HepG2 (cell line): ENCODE measurements around the gene SLX4. TPM values are rescaled to one million over a fixed set of nuclear protein-coding genes. Genes with fewer than 3 reads are reported as not detected.

ENCODE experiments used
- BRCA1 ChIP-seq: sonication (generic); formaldehyde crosslinking; IDR thresholded peaks from 2 replicates; pipeline ENCODE4 v1.4.0; 2020; ENCODE audit warnings: missing genetic modification reagents
- HOXD1 ChIP-seq: sonication (generic); formaldehyde crosslinking; IDR thresholded peaks from 2 replicates; pipeline ENCODE4 v1.5.0; 2020; ENCODE audit warnings: missing genetic modification reagents
- KLF6 ChIP-seq: IDR thresholded peaks from 2 replicates; pipeline ENCODE4 v1.8.0; 2016; ENCODE audit warnings: missing biosample characterization, missing genetic modification reagents
- KMT2B ChIP-seq: IDR thresholded peaks from 2 replicates; pipeline ENCODE4 v1.6.1; 2016; ENCODE audit warnings: missing genetic modification reagents, missing compliant biosample characterization
- MTA1 ChIP-seq: sonication (generic); formaldehyde crosslinking; IDR thresholded peaks from 2 replicates; pipeline ENCODE4 v1.4.0; 2020; ENCODE audit warnings: missing genetic modification reagents, mild to moderate bottlenecking, borderline replicate concordance
- NONO ChIP-seq, 2 experiments: fragments of 450-650 bp in 1 of 2; sonication (generic) in 1 of 2; formaldehyde crosslinking in 1 of 2; IDR thresholded peaks in 1 of 2; conservative IDR thresholded peaks in 1 of 2; 2 replicates each; pipeline versions ENCODE4 v1.6.1 to v1.8.0; 2017 to 2022; ENCODE audit warnings: mild to moderate bottlenecking in 1 of 2, missing genetic modification reagents in 1 of 2, moderate library complexity in 1 of 2
- PHB2 ChIP-seq: fragments of 450-650 bp; IDR thresholded peaks from 2 replicates; pipeline ENCODE4 v1.6.1; 2018; ENCODE audit not compliant: partially characterized antibody
- RBM22 ChIP-seq: fragments of 200-400 bp; formaldehyde crosslinking; optimal IDR thresholded peaks from 2 replicates; pipeline ENCODE3; 2017; ENCODE audit warnings: mild to moderate bottlenecking, low read length, moderate library complexity
- REL ChIP-seq: sonication (generic); formaldehyde crosslinking; conservative IDR thresholded peaks from 2 replicates; pipeline ENCODE4 v1.8.0; 2022; ENCODE audit warnings: mild to moderate bottlenecking, missing genetic modification reagents, moderate library complexity
- SALL1 ChIP-seq: sonication (generic); formaldehyde crosslinking; IDR thresholded peaks from 2 replicates; pipeline ENCODE4 v1.8.0; 2022; ENCODE audit warnings: mild to moderate bottlenecking, missing genetic modification reagents
- TP53 ChIP-seq: sonication (generic); formaldehyde crosslinking; conservative IDR thresholded peaks from 2 replicates; pipeline ENCODE4 v1.4.0; 2020; ENCODE audit warnings: missing genetic modification reagents
- ZFY ChIP-seq: sonication (generic); formaldehyde crosslinking; IDR thresholded peaks from 2 replicates; pipeline ENCODE4 v1.4.0; 2020; ENCODE audit warnings: missing genetic modification reagents
- ZNF124 ChIP-seq: sonication (generic); formaldehyde crosslinking; IDR thresholded peaks from 2 replicates; pipeline ENCODE4 v1.4.0; 2020; ENCODE audit warnings: missing genetic modification reagents
- ZNF224 ChIP-seq: sonication (generic); formaldehyde crosslinking; IDR thresholded peaks from 2 replicates; pipeline ENCODE4 v1.5.0; 2020; ENCODE audit warnings: mild to moderate bottlenecking, missing genetic modification reagents
- ZNF230 ChIP-seq: sonication (generic); formaldehyde crosslinking; IDR thresholded peaks from 2 replicates; pipeline ENCODE4 v1.4.0; 2020; ENCODE audit warnings: mild to moderate bottlenecking, missing genetic modification reagents
- ZNF530 ChIP-seq: sonication (generic); formaldehyde crosslinking; IDR thresholded peaks from 2 replicates; pipeline ENCODE4 v1.5.0; 2020; ENCODE audit warnings: low read depth, mild to moderate bottlenecking, missing genetic modification reagents
- ZNF777 ChIP-seq: sonication (generic); formaldehyde crosslinking; IDR thresholded peaks from 2 replicates; pipeline ENCODE4 v1.4.0; 2020; ENCODE audit warnings: missing genetic modification reagents
- polyA plus RNA-seq, 8 experiments: library from polyadenylated mRNA; depleted of rRNA in 3 of 8; stranded (reverse) in 7 of 8; unstranded in 1 of 8; fragments of >200 nt; fragmentation: Illumina TruSeq in 4 of 8; extraction: Trizol in 4 of 8; gene quantifications; 2 replicates each; pipeline versions ENCODE4 v1.2.1 to v1.2.3, GENCODE V29; 2011 to 2016; ENCODE audit warnings: low read depth in 4 of 8, missing spikeins in 1 of 8, mixed read lengths in 1 of 8; ENCODE audit not compliant: insufficient read depth in 1 of 8
- total RNA-seq, 5 experiments: library from RNA; depleted of rRNA; stranded (reverse); fragments of >200 nt; fragmentation: Illumina TruSeq; extraction: Trizol; gene quantifications; 2 replicates each; pipeline ENCODE4 v1.2.3, GENCODE V29; 2016; ENCODE audit warnings: low read depth in 1 of 5
- TF ChIP-seq, protein P1 (sequence below): sonication (generic); formaldehyde crosslinking; IDR thresholded peaks from 2 replicates; pipeline ENCODE4 v1.8.1; 2023; ENCODE audit warnings: mild to moderate bottlenecking, missing genetic modification reagents
- TF ChIP-seq, protein P2 (sequence below): sonication (generic); formaldehyde crosslinking; IDR thresholded peaks from 2 replicates; pipeline ENCODE4 v1.4.0; 2020; ENCODE audit warnings: mild to moderate bottlenecking, low read depth, missing genetic modification reagents
- TF ChIP-seq, protein P3 (sequence below): sonication (generic); formaldehyde crosslinking; IDR thresholded peaks from 2 replicates; pipeline ENCODE4 v1.4.0; 2020; ENCODE audit warnings: missing genetic modification reagents
- TF ChIP-seq, protein P4 (sequence below): IDR thresholded peaks from 2 replicates; pipeline ENCODE4 v1.6.1; 2016; ENCODE audit warnings: low read depth, control low read depth

Gene SLX4
- total and polyA plus RNA-seq, 2 of the 13 experiments (the other 11 are each of a cell fraction or from before 2014, with no cell fraction given), result 1.1 to 3.6 TPM

DNA sequence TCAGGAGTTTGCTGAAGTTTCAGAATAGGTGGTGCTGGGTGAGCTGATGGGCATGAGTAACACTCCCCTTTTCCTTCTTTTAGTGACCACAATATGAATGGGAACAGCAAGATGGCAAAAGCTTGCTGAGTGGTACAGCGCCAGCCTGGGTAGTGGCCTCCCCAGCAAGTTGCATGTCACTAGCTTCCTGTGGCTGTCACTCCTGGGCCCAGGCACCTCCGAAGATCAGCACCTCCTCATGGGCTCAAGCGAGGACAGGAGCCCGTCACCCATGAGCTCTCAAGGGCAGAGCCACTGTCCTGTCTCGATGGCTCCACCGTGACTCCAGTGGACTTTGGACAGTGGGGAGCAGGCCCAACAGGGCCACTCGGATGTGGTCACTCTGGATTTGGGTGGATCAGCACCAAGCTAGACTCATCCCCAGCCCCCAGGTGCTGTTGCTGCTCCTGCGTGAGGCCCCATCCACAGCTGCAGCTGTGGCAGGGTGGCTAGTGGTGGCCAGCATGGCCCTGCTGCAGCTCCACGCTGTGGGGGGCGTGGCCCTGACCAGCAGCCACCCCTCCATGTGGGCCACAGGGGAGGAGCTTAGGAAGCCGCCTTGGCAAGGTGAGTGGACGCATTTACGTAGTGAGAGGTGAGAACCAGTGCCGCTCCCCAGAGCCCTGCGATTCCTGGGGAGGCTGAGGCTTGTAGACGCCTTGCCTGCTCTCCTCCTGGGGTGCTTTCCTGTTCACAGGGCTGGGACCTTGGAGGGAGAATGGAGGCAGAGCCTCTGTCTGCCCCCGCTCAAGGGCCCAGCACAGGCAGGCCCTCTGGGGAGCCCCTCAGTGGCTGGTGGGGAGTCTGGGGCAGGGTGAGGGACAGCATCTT is 29.5 kb upstream of the SLX4 start (continued):
- TF ChIP-seq, protein P1, sequence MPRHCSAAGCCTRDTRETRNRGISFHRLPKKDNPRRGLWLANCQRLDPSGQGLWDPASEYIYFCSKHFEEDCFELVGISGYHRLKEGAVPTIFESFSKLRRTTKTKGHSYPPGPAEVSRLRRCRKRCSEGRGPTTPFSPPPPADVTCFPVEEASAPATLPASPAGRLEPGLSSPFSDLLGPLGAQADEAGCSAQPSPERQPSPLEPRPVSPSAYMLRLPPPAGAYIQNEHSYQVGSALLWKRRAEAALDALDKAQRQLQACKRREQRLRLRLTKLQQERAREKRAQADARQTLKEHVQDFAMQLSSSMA (CRISPR knock-in tag), result no peak
- no peak for TF ChIP-seq ZNF530 (CRISPR knock-in tag)
- TF ChIP-seq HOXD1 (CRISPR knock-in tag), result no peak
- TF ChIP-seq NONO (IDR thresholded peaks at IDR 0.05), result no peak
- TF ChIP-seq NONO (CRISPR knock-in tag; conservative IDR thresholded peaks at IDR 0.05), result no peak
- no peak for TF ChIP-seq BRCA1 (CRISPR knock-in tag)
- no peak for TF ChIP-seq KLF6
- TF ChIP-seq ZNF124 (CRISPR knock-in tag), result no peak
- TF ChIP-seq, protein P2, sequence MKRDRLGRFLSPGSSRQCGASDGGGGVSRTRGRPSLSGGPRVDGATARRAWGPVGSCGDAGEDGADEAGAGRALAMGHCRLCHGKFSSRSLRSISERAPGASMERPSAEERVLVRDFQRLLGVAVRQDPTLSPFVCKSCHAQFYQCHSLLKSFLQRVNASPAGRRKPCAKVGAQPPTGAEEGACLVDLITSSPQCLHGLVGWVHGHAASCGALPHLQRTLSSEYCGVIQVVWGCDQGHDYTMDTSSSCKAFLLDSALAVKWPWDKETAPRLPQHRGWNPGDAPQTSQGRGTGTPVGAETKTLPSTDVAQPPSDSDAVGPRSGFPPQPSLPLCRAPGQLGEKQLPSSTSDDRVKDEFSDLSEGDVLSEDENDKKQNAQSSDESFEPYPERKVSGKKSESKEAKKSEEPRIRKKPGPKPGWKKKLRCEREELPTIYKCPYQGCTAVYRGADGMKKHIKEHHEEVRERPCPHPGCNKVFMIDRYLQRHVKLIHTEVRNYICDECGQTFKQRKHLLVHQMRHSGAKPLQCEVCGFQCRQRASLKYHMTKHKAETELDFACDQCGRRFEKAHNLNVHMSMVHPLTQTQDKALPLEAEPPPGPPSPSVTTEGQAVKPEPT, result no peak
- TF ChIP-seq MTA1, result 0 out of 2 replicates have a peak, but pooled peaks have one; percentile 12
- TF ChIP-seq RBM22, result no peak
- no peak for TF ChIP-seq SALL1 (CRISPR knock-in tag)
- TF ChIP-seq PHB2, result no peak
- TF ChIP-seq ZFY (CRISPR knock-in tag), result no peak
- TF ChIP-seq TP53 (CRISPR knock-in tag), result no peak
- TF ChIP-seq ZNF224 (CRISPR knock-in tag), result no peak
- no peak for TF ChIP-seq KMT2B (CRISPR knock-in tag)
- no peak for TF ChIP-seq REL
- TF ChIP-seq ZNF777 (CRISPR knock-in tag), result no peak
- TF ChIP-seq, protein P3, sequence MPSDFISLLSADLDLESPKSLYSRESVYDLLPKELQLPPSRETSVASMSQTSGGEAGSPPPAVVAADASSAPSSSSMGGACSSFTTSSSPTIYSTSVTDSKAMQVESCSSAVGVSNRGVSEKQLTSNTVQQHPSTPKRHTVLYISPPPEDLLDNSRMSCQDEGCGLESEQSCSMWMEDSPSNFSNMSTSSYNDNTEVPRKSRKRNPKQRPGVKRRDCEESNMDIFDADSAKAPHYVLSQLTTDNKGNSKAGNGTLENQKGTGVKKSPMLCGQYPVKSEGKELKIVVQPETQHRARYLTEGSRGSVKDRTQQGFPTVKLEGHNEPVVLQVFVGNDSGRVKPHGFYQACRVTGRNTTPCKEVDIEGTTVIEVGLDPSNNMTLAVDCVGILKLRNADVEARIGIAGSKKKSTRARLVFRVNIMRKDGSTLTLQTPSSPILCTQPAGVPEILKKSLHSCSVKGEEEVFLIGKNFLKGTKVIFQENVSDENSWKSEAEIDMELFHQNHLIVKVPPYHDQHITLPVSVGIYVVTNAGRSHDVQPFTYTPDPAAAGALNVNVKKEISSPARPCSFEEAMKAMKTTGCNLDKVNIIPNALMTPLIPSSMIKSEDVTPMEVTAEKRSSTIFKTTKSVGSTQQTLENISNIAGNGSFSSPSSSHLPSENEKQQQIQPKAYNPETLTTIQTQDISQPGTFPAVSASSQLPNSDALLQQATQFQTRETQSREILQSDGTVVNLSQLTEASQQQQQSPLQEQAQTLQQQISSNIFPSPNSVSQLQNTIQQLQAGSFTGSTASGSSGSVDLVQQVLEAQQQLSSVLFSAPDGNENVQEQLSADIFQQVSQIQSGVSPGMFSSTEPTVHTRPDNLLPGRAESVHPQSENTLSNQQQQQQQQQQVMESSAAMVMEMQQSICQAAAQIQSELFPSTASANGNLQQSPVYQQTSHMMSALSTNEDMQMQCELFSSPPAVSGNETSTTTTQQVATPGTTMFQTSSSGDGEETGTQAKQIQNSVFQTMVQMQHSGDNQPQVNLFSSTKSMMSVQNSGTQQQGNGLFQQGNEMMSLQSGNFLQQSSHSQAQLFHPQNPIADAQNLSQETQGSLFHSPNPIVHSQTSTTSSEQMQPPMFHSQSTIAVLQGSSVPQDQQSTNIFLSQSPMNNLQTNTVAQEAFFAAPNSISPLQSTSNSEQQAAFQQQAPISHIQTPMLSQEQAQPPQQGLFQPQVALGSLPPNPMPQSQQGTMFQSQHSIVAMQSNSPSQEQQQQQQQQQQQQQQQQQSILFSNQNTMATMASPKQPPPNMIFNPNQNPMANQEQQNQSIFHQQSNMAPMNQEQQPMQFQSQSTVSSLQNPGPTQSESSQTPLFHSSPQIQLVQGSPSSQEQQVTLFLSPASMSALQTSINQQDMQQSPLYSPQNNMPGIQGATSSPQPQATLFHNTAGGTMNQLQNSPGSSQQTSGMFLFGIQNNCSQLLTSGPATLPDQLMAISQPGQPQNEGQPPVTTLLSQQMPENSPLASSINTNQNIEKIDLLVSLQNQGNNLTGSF, result no peak
- no peak for TF ChIP-seq ZNF230 (CRISPR knock-in tag)
- TF ChIP-seq, protein P4, sequence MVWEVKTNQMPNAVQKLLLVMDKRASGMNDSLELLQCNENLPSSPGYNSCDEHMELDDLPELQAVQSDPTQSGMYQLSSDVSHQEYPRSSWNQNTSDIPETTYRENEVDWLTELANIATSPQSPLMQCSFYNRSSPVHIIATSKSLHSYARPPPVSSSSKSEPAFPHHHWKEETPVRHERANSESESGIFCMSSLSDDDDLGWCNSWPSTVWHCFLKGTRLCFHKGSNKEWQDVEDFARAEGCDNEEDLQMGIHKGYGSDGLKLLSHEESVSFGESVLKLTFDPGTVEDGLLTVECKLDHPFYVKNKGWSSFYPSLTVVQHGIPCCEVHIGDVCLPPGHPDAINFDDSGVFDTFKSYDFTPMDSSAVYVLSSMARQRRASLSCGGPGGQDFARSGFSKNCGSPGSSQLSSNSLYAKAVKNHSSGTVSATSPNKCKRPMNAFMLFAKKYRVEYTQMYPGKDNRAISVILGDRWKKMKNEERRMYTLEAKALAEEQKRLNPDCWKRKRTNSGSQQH, result no peak
